ENCODE data around the gene XK. TPM values are rescaled to one million over a fixed set of nuclear protein-coding genes. Genes with fewer than 3 reads are reported as not detected.
A peak's percentile ranks its signal among the peaks of the same experiment; 100 is the strongest.

XK gene
- total RNA-seq, 2 experiments from 2014 or later, result 0.07 TPM; not detected in 1

GRCh38 chrX:37678574-37678973 lies 7.0 kb upstream of the XK start:
- ChIA-PET POLR2A (no interaction called here), CTCF (no interaction called here)
- ATAC-seq (no peak), DNase-seq (no peak)
- Mint-ChIP-seq H3K4me1 (ENCODE audit: low read depth) (peaks cover 8% of the 10 kb centered on the region), H3K4me3 (no peak overlapping the region), H3K27me3 (no peaks in the 10 kb centered on the region), H3K36me3 (ENCODE audit: low read depth) (no peaks in the 10 kb centered on the region), H3K27ac (no peak overlapping the region), H3K9me3 (no peaks in the 10 kb centered on the region)
- intact Hi-C loops (cut with micrococcal nuclease), result no loop called here
- no peak for TF ChIP-seq CTCF (IDR thresholded peaks at IDR 0.05)

GRCh38 chrX:37679230-37679629 lies 6.4 kb upstream of the XK start:
- Mint-ChIP-seq H3K27me3 (no peaks in the 10 kb centered on the region), H3K9me3 (no peaks in the 10 kb centered on the region), H3K27ac (no peak overlapping the region), H3K4me3 (no peak overlapping the region), H3K4me1 (ENCODE audit: low read depth) (peaks cover 8% of the 10 kb centered on the region), H3K36me3 (ENCODE audit: low read depth) (no peaks in the 10 kb centered on the region)
- ATAC-seq, result no peak
- intact Hi-C loops (cut with micrococcal nuclease), result no loop called here
- TF ChIP-seq CTCF (IDR thresholded peaks at IDR 0.05), result no peak
- ChIA-PET CTCF (no interaction called here), POLR2A (interaction anchor here (0.6 kb wide), 1 partner anchor 239 kb away, joined by 3 read pairs; no protein-coding TSS in a partner anchor)
- DNase-seq, result no peak

- DNase-seq (no peak), ATAC-seq (no peak)
- Mint-ChIP-seq H3K27ac (no peak overlapping the region), H3K9me3 (no peaks in the 10 kb centered on the region), H3K27me3 (peaks cover 2% of the 10 kb centered on the region), H3K36me3 (ENCODE audit: low read depth) (no peaks in the 10 kb centered on the region), H3K4me1 (ENCODE audit: low read depth) (peaks cover 8% of the 10 kb centered on the region), H3K4me3 (no peak overlapping the region)
- CTCF ChIA-PET, result no interaction called here
- intact Hi-C loops (cut with micrococcal nuclease), result no loop called here
- POLR2A ChIA-PET, result interaction anchor here (0.6 kb wide), 1 partner anchor 238 kb away, joined by 3 read pairs; no protein-coding TSS in a partner anchor
- TF ChIP-seq CTCF (IDR thresholded peaks at IDR 0.05), result no peak
Observed at GRCh38 chrX:37679888-37680287, 5.7 kb upstream of the XK start.

GRCh38 chrX:37684426-37684825 lies 1.2 kb upstream of the XK start:
- Mint-ChIP-seq H3K4me3 (no peak overlapping the region), H3K4me1 (ENCODE audit: low read depth) (no peaks in the 10 kb centered on the region), H3K27me3 (peaks cover 4% of the 10 kb centered on the region), H3K36me3 (ENCODE audit: low read depth) (no peaks in the 10 kb centered on the region), H3K27ac (no peak overlapping the region), H3K9me3 (no peaks in the 10 kb centered on the region)
- ATAC-seq (no peak), DNase-seq (no peak)
- TF ChIP-seq CTCF (IDR thresholded peaks at IDR 0.05), result no peak
- intact Hi-C loops (cut with micrococcal nuclease), result no loop called here
- CTCF ChIA-PET, result no interaction called here
- POLR2A ChIA-PET, result no interaction called here

GRCh38 chrX:37684973-37685372 lies 618 bp upstream of the XK start:
- no peaks in the 10 kb centered on the region for H3K4me1 Mint-ChIP-seq (ENCODE audit: low read depth)
- no peaks in the 10 kb centered on the region for H3K9me3 Mint-ChIP-seq
- no peaks in the 10 kb centered on the region for H3K36me3 Mint-ChIP-seq (ENCODE audit: low read depth)
- DNase-seq (no peak), ATAC-seq (no peak)
- peak overlapping the region; percentile 19 for H3K4me3 Mint-ChIP-seq
- CTCF ChIA-PET, result no interaction called here
- peaks cover 4% of the 10 kb centered on the region for H3K27me3 Mint-ChIP-seq
- no peak overlapping the region for H3K27ac Mint-ChIP-seq
- TF ChIP-seq CTCF (IDR thresholded peaks at IDR 0.05), result no peak
- intact Hi-C loops (cut with micrococcal nuclease), result no loop called here
- POLR2A ChIA-PET, result no interaction called here
